ENCODE results near the gene C5.

C5 gene

GRCh38 chr9:120915854-120916470 is 134.1 kb downstream of the C5 start:
- H3K9me3 ChIP-seq (ENCODE audit: insufficient read depth, low read length) = no peaks in the 10 kb centered on the region
- H4K20me1 ChIP-seq (ENCODE audit: low read depth, low read length) = no peaks in the 10 kb centered on the region
- H3K27me3 ChIP-seq (ENCODE audit: low read length) = no peaks in the 10 kb centered on the region
- H3K9ac ChIP-seq (ENCODE audit: low read length) = no peak overlapping the region
- H3K79me2 ChIP-seq (ENCODE audit: insufficient read depth, low read length) = no peaks in the 10 kb centered on the region
- H2AFZ ChIP-seq (ENCODE audit: low read depth, low read length, severe bottlenecking) = no peak overlapping the region
- no peaks in the 10 kb centered on the region for H3F3A ChIP-seq (ENCODE audit: insufficient read depth)
- no peak overlapping the region for H3K27ac ChIP-seq (ENCODE audit: low read depth, low read length)
- H3K4me3 ChIP-seq (ENCODE audit: insufficient read depth, low read length, poor library complexity, severe bottlenecking) = no peak overlapping the region
- H3K4me2 ChIP-seq (ENCODE audit: low read depth, low read length, poor library complexity, severe bottlenecking) = no peak overlapping the region
- TF ChIP-seq CTCF (IDR thresholded peaks at IDR 0.05; ENCODE audit: insufficient read depth, low read length, poor library complexity, severe bottlenecking) (no peak), EZH2phosphoT487 (conservative IDR thresholded peaks at IDR 0.05; ENCODE audit: low read length) (no peak)
- no peaks in the 10 kb centered on the region for H3K9me2 ChIP-seq (replicated peaks; ENCODE audit: insufficient read depth, low read length)
- H3K36me3 ChIP-seq (ENCODE audit: low read length) = no peaks in the 10 kb centered on the region

DNA sequence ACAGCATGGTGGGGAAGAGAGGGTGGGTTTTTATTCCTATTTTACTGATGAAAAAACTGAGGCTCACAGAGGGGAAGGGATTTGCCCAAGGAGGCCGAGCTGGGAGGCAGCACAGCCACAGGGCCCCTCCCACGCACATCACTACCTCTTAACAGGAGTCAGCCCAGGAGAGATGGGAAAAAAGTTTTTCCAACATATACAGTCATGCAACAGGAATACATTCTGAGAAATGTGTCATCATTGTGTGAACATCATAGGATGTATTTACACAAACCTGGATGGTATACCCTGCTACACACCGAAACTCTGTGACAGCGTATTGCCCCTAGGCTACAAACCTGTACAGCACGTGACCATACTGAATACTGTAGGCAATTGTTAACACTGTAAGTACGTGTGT is 135.1 kb downstream of the C5 start:
- Histone ChIP-seq H3K9me2 (replicated peaks; ENCODE audit: insufficient read depth, low read length) (no peaks in the 10 kb centered on the region), H3K4me2 (ENCODE audit: low read depth, low read length, poor library complexity, severe bottlenecking) (no peak overlapping the region), H3K79me2 (ENCODE audit: insufficient read depth, low read length) (no peaks in the 10 kb centered on the region), H4K20me1 (ENCODE audit: low read depth, low read length) (no peaks in the 10 kb centered on the region), H3K27ac (ENCODE audit: low read depth, low read length) (no peak overlapping the region), H3K36me3 (ENCODE audit: low read length) (no peaks in the 10 kb centered on the region), H3F3A (ENCODE audit: insufficient read depth) (no peaks in the 10 kb centered on the region), H3K27me3 (ENCODE audit: low read length) (no peaks in the 10 kb centered on the region), H2AFZ (ENCODE audit: low read depth, low read length, severe bottlenecking) (no peak overlapping the region), H3K4me3 (ENCODE audit: insufficient read depth, low read length, poor library complexity, severe bottlenecking) (no peak overlapping the region), H3K9me3 (ENCODE audit: insufficient read depth, low read length) (no peaks in the 10 kb centered on the region), H3K9ac (ENCODE audit: low read length) (no peak overlapping the region)
- no peak for TF ChIP-seq EZH2phosphoT487 (conservative IDR thresholded peaks at IDR 0.05; ENCODE audit: low read length)
- no peak for TF ChIP-seq CTCF (IDR thresholded peaks at IDR 0.05; ENCODE audit: insufficient read depth, low read length, poor library complexity, severe bottlenecking)

- Histone ChIP-seq H3K4me2 (ENCODE audit: low read depth, low read length, poor library complexity, severe bottlenecking) (no peak overlapping the region), H2AFZ (ENCODE audit: low read depth, low read length, severe bottlenecking) (no peak overlapping the region), H3F3A (ENCODE audit: insufficient read depth) (no peaks in the 10 kb centered on the region), H3K4me3 (ENCODE audit: insufficient read depth, low read length, poor library complexity, severe bottlenecking) (no peak overlapping the region), H3K27me3 (ENCODE audit: low read length) (no peaks in the 10 kb centered on the region), H3K79me2 (ENCODE audit: insufficient read depth, low read length) (no peaks in the 10 kb centered on the region), H4K20me1 (ENCODE audit: low read depth, low read length) (no peaks in the 10 kb centered on the region), H3K9me3 (ENCODE audit: insufficient read depth, low read length) (no peaks in the 10 kb centered on the region), H3K9me2 (replicated peaks; ENCODE audit: insufficient read depth, low read length) (no peaks in the 10 kb centered on the region), H3K36me3 (ENCODE audit: low read length) (no peaks in the 10 kb centered on the region), H3K9ac (ENCODE audit: low read length) (no peak overlapping the region), H3K27ac (ENCODE audit: low read depth, low read length) (no peak overlapping the region)
- TF ChIP-seq EZH2phosphoT487 (conservative IDR thresholded peaks at IDR 0.05; ENCODE audit: low read length) (no peak), CTCF (IDR thresholded peaks at IDR 0.05; ENCODE audit: insufficient read depth, low read length, poor library complexity, severe bottlenecking) (no peak)
These were observed 135.7 kb downstream of the C5 start for GRCh38 chr9:120914396-120914795.

All from SU-DHL-6 (cell line).